ENCODE measurements around the gene IL1RL2. TPM values are rescaled to one million over a fixed set of nuclear protein-coding genes. Genes with fewer than 3 reads are reported as not detected.

Gene IL1RL2
- total RNA-seq, 1 experiment from 2014 or later, result not detected

GRCh38 chr2:102179788-102180686 lies 6.8 kb upstream of the IL1RL2 start:
- no peaks in the 10 kb centered on the region for H3K9me3 Mint-ChIP-seq
- 0 out of 2 replicates have a peak, but pooled peaks cover 3% of the 10 kb centered on the region for H3K4me1 Mint-ChIP-seq
- POLR2A ChIA-PET, result no interaction called here
- TF ChIP-seq MLX (CRISPR knock-in tag; IDR thresholded peaks at IDR 0.05) (no peak), SP1 (CRISPR knock-in tag; conservative IDR thresholded peaks at IDR 0.05) (no peak), IRF1 (CRISPR knock-in tag; IDR thresholded peaks at IDR 0.05) (no peak), GRHL2 (CRISPR knock-in tag; IDR thresholded peaks at IDR 0.05; ENCODE audit: insufficient replicate concordance, severe bottlenecking) (no peak), ATF1 (CRISPR knock-in tag; IDR thresholded peaks at IDR 0.05) (no peak), ZNF219 (CRISPR knock-in tag; IDR thresholded peaks at IDR 0.05; ENCODE audit: borderline replicate concordance) (no peak), AR (CRISPR knock-in tag; IDR thresholded peaks at IDR 0.05) (no peak), ZNF671 (CRISPR knock-in tag; IDR thresholded peaks at IDR 0.05) (no peak), TEAD1 (CRISPR knock-in tag; IDR thresholded peaks at IDR 0.05) (no peak), MXD4 (CRISPR knock-in tag; IDR thresholded peaks at IDR 0.05; ENCODE audit: borderline replicate concordance) (no peak), ZMAT4 (CRISPR knock-in tag; IDR thresholded peaks at IDR 0.05) (no peak)
- TF ChIP-seq, protein P1, sequence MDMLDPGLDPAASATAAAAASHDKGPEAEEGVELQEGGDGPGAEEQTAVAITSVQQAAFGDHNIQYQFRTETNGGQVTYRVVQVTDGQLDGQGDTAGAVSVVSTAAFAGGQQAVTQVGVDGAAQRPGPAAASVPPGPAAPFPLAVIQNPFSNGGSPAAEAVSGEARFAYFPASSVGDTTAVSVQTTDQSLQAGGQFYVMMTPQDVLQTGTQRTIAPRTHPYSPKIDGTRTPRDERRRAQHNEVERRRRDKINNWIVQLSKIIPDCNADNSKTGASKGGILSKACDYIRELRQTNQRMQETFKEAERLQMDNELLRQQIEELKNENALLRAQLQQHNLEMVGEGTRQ (CRISPR knock-in tag; IDR thresholded peaks at IDR 0.05), result no peak
- TF ChIP-seq, protein P2, sequence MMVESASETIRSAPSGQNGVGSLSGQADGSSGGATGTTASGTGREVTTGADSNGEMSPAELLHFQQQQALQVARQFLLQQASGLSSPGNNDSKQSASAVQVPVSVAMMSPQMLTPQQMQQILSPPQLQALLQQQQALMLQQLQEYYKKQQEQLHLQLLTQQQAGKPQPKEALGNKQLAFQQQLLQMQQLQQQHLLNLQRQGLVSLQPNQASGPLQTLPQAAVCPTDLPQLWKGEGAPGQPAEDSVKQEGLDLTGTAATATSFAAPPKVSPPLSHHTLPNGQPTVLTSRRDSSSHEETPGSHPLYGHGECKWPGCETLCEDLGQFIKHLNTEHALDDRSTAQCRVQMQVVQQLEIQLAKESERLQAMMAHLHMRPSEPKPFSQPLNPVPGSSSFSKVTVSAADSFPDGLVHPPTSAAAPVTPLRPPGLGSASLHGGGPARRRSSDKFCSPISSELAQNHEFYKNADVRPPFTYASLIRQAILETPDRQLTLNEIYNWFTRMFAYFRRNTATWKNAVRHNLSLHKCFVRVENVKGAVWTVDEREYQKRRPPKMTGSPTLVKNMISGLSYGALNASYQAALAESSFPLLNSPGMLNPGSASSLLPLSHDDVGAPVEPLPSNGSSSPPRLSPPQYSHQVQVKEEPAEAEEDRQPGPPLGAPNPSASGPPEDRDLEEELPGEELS (CRISPR knock-in tag; IDR thresholded peaks at IDR 0.05), result no peak
- TF ChIP-seq, protein P3, sequence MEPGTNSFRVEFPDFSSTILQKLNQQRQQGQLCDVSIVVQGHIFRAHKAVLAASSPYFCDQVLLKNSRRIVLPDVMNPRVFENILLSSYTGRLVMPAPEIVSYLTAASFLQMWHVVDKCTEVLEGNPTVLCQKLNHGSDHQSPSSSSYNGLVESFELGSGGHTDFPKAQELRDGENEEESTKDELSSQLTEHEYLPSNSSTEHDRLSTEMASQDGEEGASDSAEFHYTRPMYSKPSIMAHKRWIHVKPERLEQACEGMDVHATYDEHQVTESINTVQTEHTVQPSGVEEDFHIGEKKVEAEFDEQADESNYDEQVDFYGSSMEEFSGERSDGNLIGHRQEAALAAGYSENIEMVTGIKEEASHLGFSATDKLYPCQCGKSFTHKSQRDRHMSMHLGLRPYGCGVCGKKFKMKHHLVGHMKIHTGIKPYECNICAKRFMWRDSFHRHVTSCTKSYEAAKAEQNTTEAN (CRISPR knock-in tag; IDR thresholded peaks at IDR 0.05), result no peak
- H3K27me3 Mint-ChIP-seq (ENCODE audit: low read depth), result no peaks in the 10 kb centered on the region
- no peaks in the 10 kb centered on the region for H3K36me3 Mint-ChIP-seq
- H3K27ac Mint-ChIP-seq, result no peak overlapping the region
- DNase-seq (ENCODE audit: low spot score) (no peak), ATAC-seq (0 out of 2 replicates have a peak, but pooled peaks have one; percentile 36)
- CTCF ChIA-PET, result interaction anchor here (0.7 to 1.1 kb wide), 4 partner anchors 13 to 174 kb away, joined by 3 to 4 read pairs (median 4); no protein-coding TSS in a partner anchor
- no peak overlapping the region for H3K4me3 Mint-ChIP-seq

- H3K27me3 Mint-ChIP-seq (ENCODE audit: low read depth), result peaks cover 4% of the 10 kb centered on the region
- H3K9me3 Mint-ChIP-seq, result no peaks in the 10 kb centered on the region
- POLR2A ChIA-PET, result no interaction called here
- H3K4me1 Mint-ChIP-seq, result 0 out of 2 replicates have a peak, but pooled peaks cover 3% of the 10 kb centered on the region
- no peaks in the 10 kb centered on the region for H3K36me3 Mint-ChIP-seq
- H3K4me3 Mint-ChIP-seq, result no peak overlapping the region
- ATAC-seq (no peak), DNase-seq (ENCODE audit: low spot score) (no peak)
- no peak overlapping the region for H3K27ac Mint-ChIP-seq
- CTCF ChIA-PET, result interaction anchor here (0.9 to 1.1 kb wide), 2 partner anchors 71 to 175 kb away, joined by 3 to 4 read pairs; no protein-coding TSS in a partner anchor
- TF ChIP-seq CREM (CRISPR knock-in tag; IDR thresholded peaks at IDR 0.05), result no peak
- TF ChIP-seq, protein P2 (CRISPR knock-in tag; IDR thresholded peaks at IDR 0.05), result no peak
- TF ChIP-seq ZNF281 (CRISPR knock-in tag; IDR thresholded peaks at IDR 0.05), result no peak
- TF ChIP-seq EMX1 (CRISPR knock-in tag; IDR thresholded peaks at IDR 0.05), result no peak
- no peak for TF ChIP-seq CREB1 (CRISPR knock-in tag; IDR thresholded peaks at IDR 0.05)
- no peak for TF ChIP-seq HMGA2 (CRISPR knock-in tag; IDR thresholded peaks at IDR 0.05)
Measured at GRCh38 chr2:102180687-102180999, 6.2 kb upstream of the IL1RL2 start.
